ENCODE data around the gene SCRG1.

Gene SCRG1

GRCh38 chr4:173362666-173363065, 36.2 kb downstream of the SCRG1 start:
- DNase-seq (ENCODE audit: low read depth) = no peak

GRCh38 chr4:173360587-173361221, 38.2 kb downstream of the SCRG1 start:
- DNase-seq (ENCODE audit: low read depth) = no peak

- DNase-seq (ENCODE audit: low read depth) = no peak
Measured at GRCh38 chr4:173357939-173358338, 41.0 kb downstream of the SCRG1 start.

GRCh38 chr4:173347467-173347866, 51.4 kb downstream of the SCRG1 start:
- no peak for DNase-seq (ENCODE audit: low read depth)

GRCh38 chr4:173346074-173346473, 52.8 kb downstream of the SCRG1 start:
- DNase-seq (ENCODE audit: low read depth) = no peak

- DNase-seq (ENCODE audit: low read depth) = no peak
Measured at GRCh38 chr4:173345648-173346047, 53.3 kb downstream of the SCRG1 start.

- no peak for DNase-seq (ENCODE audit: low read depth)
Measured at GRCh38 chr4:173343832-173344397, 55.0 kb downstream of the SCRG1 start.

GRCh38 chr4:173337463-173337862, 61.5 kb downstream of the SCRG1 start:
- DNase-seq (ENCODE audit: low read depth) = no peak

- no peak for DNase-seq (ENCODE audit: low read depth)
Measured at GRCh38 chr4:173334891-173335752, 63.8 kb downstream of the SCRG1 start.
